ENCODE data around the gene SLC37A2. TPM values are rescaled to one million over a fixed set of nuclear protein-coding genes. Genes with fewer than 3 reads are reported as not detected.

Gene SLC37A2
- total RNA-seq, 1 experiment from 2014 or later = 10.2 TPM

DNA sequence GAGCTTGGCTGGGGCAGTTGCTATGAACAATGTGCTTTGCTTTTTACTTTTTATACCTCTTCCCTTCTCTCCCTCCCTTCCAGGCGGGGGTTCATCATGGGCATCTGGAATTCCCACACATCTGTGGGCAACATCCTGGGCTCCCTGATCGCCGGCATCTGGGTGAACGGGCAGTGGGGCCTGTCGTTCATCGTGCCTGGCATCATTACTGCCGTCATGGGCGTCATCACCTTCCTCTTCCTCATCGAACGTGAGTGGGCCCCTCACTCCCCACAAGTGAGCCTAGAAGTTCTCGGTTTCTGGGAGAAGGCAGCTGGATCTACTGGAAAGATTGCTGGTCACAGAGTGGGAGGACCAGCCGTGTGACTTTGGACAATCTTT is 17.4 kb downstream of the SLC37A2 start:
- Histone ChIP-seq H3K4me3 (ENCODE audit: low read length) (no peak overlapping the region), H3K27ac (ENCODE audit: low read length) (no peak overlapping the region), H3K9me3 (ENCODE audit: low read length) (no peaks in the 10 kb centered on the region), H3K4me2 (ENCODE audit: low read length) (no peak overlapping the region), H3K36me3 (ENCODE audit: low read depth, low read length) (no peaks in the 10 kb centered on the region), H3K9ac (ENCODE audit: low read length) (no peak overlapping the region), H3K79me2 (ENCODE audit: low read length) (no peaks in the 10 kb centered on the region), H3K27me3 (ENCODE audit: low read length) (no peaks in the 10 kb centered on the region), H3K9me2 (replicated peaks; ENCODE audit: low read length) (no peaks in the 10 kb centered on the region), H2AFZ (ENCODE audit: low read length) (no peak overlapping the region), H3F3A (ENCODE audit: low read length, unreplicated experiment) (no peaks in the 10 kb centered on the region), H3K4me1 (ENCODE audit: insufficient read depth, low read length) (peaks cover 27% of the 10 kb centered on the region), H4K20me1 (ENCODE audit: low read length) (no peaks in the 10 kb centered on the region)
- TF ChIP-seq EZH2phosphoT487 (IDR thresholded peaks at IDR 0.05; ENCODE audit: borderline replicate concordance, low read length) = no peak
- no peak for TF ChIP-seq EZH2 (IDR thresholded peaks at IDR 0.05; ENCODE audit: low read length, unreplicated experiment)
- TF ChIP-seq CTCF (conservative IDR thresholded peaks at IDR 0.05; ENCODE audit: low read depth, low read length) = no peak
- no peak for ATAC-seq
- BruUV-seq (replicated peaks) = no TSS peak
- ChIA-PET CTCF (no interaction called here), POLR2A (ENCODE audit: unreplicated experiment) (no interaction called here)
- intact Hi-C loops (cut with micrococcal nuclease) = no loop called here
- no peak for DNase-seq

DNA sequence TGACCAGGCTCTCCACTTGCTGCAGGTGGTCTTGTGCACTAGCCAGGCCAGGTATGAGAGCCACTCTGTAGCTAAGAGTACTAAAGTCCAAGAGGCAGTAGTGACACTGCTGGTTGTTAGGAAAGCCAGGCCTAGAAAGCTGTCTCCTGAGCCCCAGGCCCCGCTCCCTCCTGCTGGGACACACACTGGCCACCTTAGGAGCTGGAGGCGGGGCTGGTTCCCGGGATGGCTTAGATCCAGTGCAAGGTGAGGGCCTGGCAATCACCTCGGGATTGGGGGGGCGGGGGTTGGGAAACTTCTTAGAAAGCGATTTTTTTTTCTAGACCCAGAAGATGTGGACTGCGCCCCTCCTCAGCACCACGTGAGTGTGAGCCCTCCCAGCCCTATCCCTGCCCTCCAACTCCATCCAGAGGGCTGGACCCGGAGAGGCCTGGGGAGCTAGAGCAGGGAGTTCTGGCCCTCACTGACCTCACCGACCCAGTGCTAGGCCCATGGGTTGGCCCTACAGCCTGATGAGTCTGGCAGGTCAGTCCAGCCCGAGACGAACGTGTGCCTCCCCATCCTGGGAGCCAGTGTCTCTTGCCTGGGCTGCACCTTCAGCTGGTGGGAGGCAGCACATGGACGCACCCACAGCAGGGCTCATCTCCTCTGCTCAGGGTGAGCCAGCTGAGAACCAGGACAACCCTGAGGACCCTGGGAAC is 18.1 kb downstream of the SLC37A2 start:
- H3F3A ChIP-seq (ENCODE audit: low read length, unreplicated experiment) = no peaks in the 10 kb centered on the region
- H3K9me2 ChIP-seq (replicated peaks; ENCODE audit: low read length) = no peaks in the 10 kb centered on the region
- H3K27ac ChIP-seq (ENCODE audit: low read length) = no peak overlapping the region
- no peak overlapping the region for H3K4me3 ChIP-seq (ENCODE audit: low read length)
- no peaks in the 10 kb centered on the region for H3K27me3 ChIP-seq (ENCODE audit: low read length)
- H4K20me1 ChIP-seq (ENCODE audit: low read length) = no peaks in the 10 kb centered on the region
- POLR2A ChIA-PET (ENCODE audit: unreplicated experiment) = no interaction called here
- H3K9me3 ChIP-seq (ENCODE audit: low read length) = no peaks in the 10 kb centered on the region
- no peaks in the 10 kb centered on the region for H3K79me2 ChIP-seq (ENCODE audit: low read length)
- H3K9ac ChIP-seq (ENCODE audit: low read length) = no peak overlapping the region
- peaks cover 22% of the 10 kb centered on the region for H3K4me1 ChIP-seq (ENCODE audit: insufficient read depth, low read length)
- intact Hi-C loops (cut with micrococcal nuclease) = no loop called here
- CTCF ChIA-PET = no interaction called here
- no peak overlapping the region for H2AFZ ChIP-seq (ENCODE audit: low read length)
- BruUV-seq (replicated peaks) = no TSS peak
- TF ChIP-seq EZH2phosphoT487 (IDR thresholded peaks at IDR 0.05; ENCODE audit: borderline replicate concordance, low read length) (no peak), CTCF (conservative IDR thresholded peaks at IDR 0.05; ENCODE audit: low read depth, low read length) (no peak), EZH2 (IDR thresholded peaks at IDR 0.05; ENCODE audit: low read length, unreplicated experiment) (no peak)
- no peaks in the 10 kb centered on the region for H3K36me3 ChIP-seq (ENCODE audit: low read depth, low read length)
- ATAC-seq (no peak), DNase-seq (no peak)
- no peak overlapping the region for H3K4me2 ChIP-seq (ENCODE audit: low read length)

- BruUV-seq (replicated peaks) = no TSS peak
- Histone ChIP-seq H3K4me2 (ENCODE audit: low read length) (no peak overlapping the region), H3K79me2 (ENCODE audit: low read length) (no peaks in the 10 kb centered on the region), H3K9me2 (replicated peaks; ENCODE audit: low read length) (no peaks in the 10 kb centered on the region), H3K36me3 (ENCODE audit: low read depth, low read length) (no peaks in the 10 kb centered on the region), H4K20me1 (ENCODE audit: low read length) (no peaks in the 10 kb centered on the region), H3K9me3 (ENCODE audit: low read length) (no peaks in the 10 kb centered on the region), H3K4me3 (ENCODE audit: low read length) (no peak overlapping the region), H3K4me1 (ENCODE audit: insufficient read depth, low read length) (peaks cover 22% of the 10 kb centered on the region), H3K27me3 (ENCODE audit: low read length) (no peaks in the 10 kb centered on the region), H2AFZ (ENCODE audit: low read length) (no peak overlapping the region), H3K27ac (ENCODE audit: low read length) (peak overlapping the region; percentile 95), H3F3A (ENCODE audit: low read length, unreplicated experiment) (no peaks in the 10 kb centered on the region), H3K9ac (ENCODE audit: low read length) (no peak overlapping the region; the same call in 1 of the 2 replicates)
- ChIA-PET POLR2A (ENCODE audit: unreplicated experiment) (interaction anchor here (0.7 to 1.3 kb wide), 2 partner anchors 29 to 51 kb away, joined by 3 to 27 read pairs; partner anchors contain the start of gene TMEM218), CTCF (interaction anchor here (0.5 kb wide), 1 partner anchor 1005 kb away, joined by 3 read pairs; no protein-coding TSS in a partner anchor)
- intact Hi-C loops (cut with micrococcal nuclease) = no loop called here
- DNase-seq (no peak), ATAC-seq (no peak)
- TF ChIP-seq EZH2phosphoT487 (IDR thresholded peaks at IDR 0.05; ENCODE audit: borderline replicate concordance, low read length) (no peak), CTCF (conservative IDR thresholded peaks at IDR 0.05; ENCODE audit: low read depth, low read length) (no peak), EZH2 (IDR thresholded peaks at IDR 0.05; ENCODE audit: low read length, unreplicated experiment) (no peak)
Observed at GRCh38 chr11:125082040-125082439, 18.9 kb downstream of the SLC37A2 start.

Measured in PC-3 (cell line).